GM21447 (cell line): ENCODE measurements around the gene MT1B.

Experiments
- ATAC-seq: cut with Tn5 transposase; IDR thresholded peaks from one replicate; pipeline ENCODE4 v1.9.1; 2021; ENCODE audit not compliant: unreplicated experiment

MT1B gene

GRCh38 chr16:56636616-56637413 lies 14.9 kb upstream of the MT1B start:
- ATAC-seq = no peak

- no peak for ATAC-seq
Observed at GRCh38 chr16:56637814-56638750, 13.6 kb upstream of the MT1B start, which contains the start of gene MT1A. Gene MT1A (plus strand): TSS chr16:56638666. CDS start chr16:56638739, 73 bp downstream.

- no peak for ATAC-seq
Observed at GRCh38 chr16:56639045-56639444, 12.6 kb upstream of the MT1B start.

GRCh38 chr16:56640076-56640475 lies 11.6 kb upstream of the MT1B start:
- ATAC-seq = no peak

- ATAC-seq = no peak
Observed at GRCh38 chr16:56641166-56641565, 10.5 kb upstream of the MT1B start.

- peak; percentile 45 for ATAC-seq
Observed at GRCh38 chr16:56643080-56643778, 8.5 kb upstream of the MT1B start.

GRCh38 chr16:56643833-56644232 lies 7.9 kb upstream of the MT1B start:
- ATAC-seq = no peak

- no peak for ATAC-seq
Observed at GRCh38 chr16:56645311-56645710, 6.4 kb upstream of the MT1B start.

GRCh38 chr16:56645838-56646237 lies 5.8 kb upstream of the MT1B start:
- no peak for ATAC-seq

GRCh38 chr16:56647641-56648431 lies 3.9 kb upstream of the MT1B start:
- no peak for ATAC-seq

GRCh38 chr16:56649271-56649670 lies 2.4 kb upstream of the MT1B start:
- no peak for ATAC-seq

- ATAC-seq = no peak
Observed at GRCh38 chr16:56649820-56650219, 1.9 kb upstream of the MT1B start.

GRCh38 chr16:56652600-56652999 lies 914 bp downstream of the MT1B start:
- ATAC-seq = no peak

GRCh38 chr16:56653218-56653617 lies 1.5 kb downstream of the MT1B start:
- ATAC-seq = no peak

GRCh38 chr16:56657555-56658326 lies 6.1 kb downstream of the MT1B start, which contains the start of gene MT1F:
Gene MT1F (plus strand): TSS chr16:56657959. CDS start chr16:56658059, 100 bp downstream.
- no peak for ATAC-seq

GRCh38 chr16:56658327-56658875 lies 6.7 kb downstream of the MT1B start:
- ATAC-seq = no peak

- ATAC-seq = no peak
Observed at GRCh38 chr16:56662357-56663354, 11.0 kb downstream of the MT1B start.

GRCh38 chr16:56664506-56664905 lies 12.8 kb downstream of the MT1B start:
- no peak for ATAC-seq
